IMR-90 (cell line): ENCODE results near the gene NDUFAF8. TPM values are rescaled to one million over a fixed set of nuclear protein-coding genes. Genes with fewer than 3 reads are reported as not detected.

Experiments used
- ATAC-seq: fragments of 200-7000 bp; cut with Tn5 transposase; 2 replicates; pipeline ENCODE4 v1.9.1; 2020; ENCODE audit warnings: low read depth, mild to moderate bottlenecking, moderate library complexity
- BruUV-seq: library from RNA; stranded (reverse); fragments of 400-500 nt; replicated peaks from 2 replicates; lab custom pipeline; 2021; lab: Mats Ljungman, UMichigan
- CTCF ChIA-PET: fragments of 300-600 bp; formaldehyde crosslinking; extraction: SDS; loops from one replicate; lab custom pipeline; 2021; ENCODE audit warnings: antibody characterized with exemption; lab: Yijun Ruan, JAX
- POLR2A ChIA-PET: fragments of 300-600 bp; sonication (Branson Sonifier 250); formaldehyde crosslinking; loops from one replicate; lab custom pipeline; 2022; ENCODE audit warnings: antibody characterized with exemption; ENCODE audit not compliant: unreplicated experiment; lab: Charles Lee
- DNase-seq: peaks from one replicate; pipeline ENCODE4 v3.0.0; 2013
- H2AFZ ChIP-seq: replicated peaks from 2 replicates; pipeline ENCODE3; 2013; ENCODE audit warnings: low read length, mild to moderate bottlenecking; ENCODE audit not compliant: poor library complexity
- H2AK5ac ChIP-seq: 2 replicates; pipeline ENCODE4 v1.6.1; 2013; ENCODE audit warnings: low read depth, low read length, inconsistent platforms
- H2AK9ac ChIP-seq: replicated peaks from 2 replicates; pipeline ENCODE3; 2013; ENCODE audit warnings: mild to moderate bottlenecking, low read depth, low read length, moderate library complexity; ENCODE audit not compliant: poor library complexity
- H2BK120ac ChIP-seq: 2 replicates; pipeline ENCODE4 v1.6.1; 2013; ENCODE audit warnings: low read depth, low read length, inconsistent platforms
- H2BK15ac ChIP-seq: 3 replicates; pipeline ENCODE4 v1.6.1; 2013; ENCODE audit warnings: low read depth, low read length, inconsistent platforms
- H2BK20ac ChIP-seq: 2 replicates; pipeline ENCODE4 v1.6.1; 2013; ENCODE audit warnings: low read depth, mild to moderate bottlenecking, inconsistent platforms, low read length, moderate library complexity
- H2BK5ac ChIP-seq: 2 replicates; pipeline ENCODE4 v1.6.1; 2013; ENCODE audit warnings: mild to moderate bottlenecking, low read depth, low read length, inconsistent platforms; ENCODE audit not compliant: poor library complexity, severe bottlenecking
- H3K14ac ChIP-seq: replicated peaks from 2 replicates; pipeline ENCODE4 v1.6.1; 2013; ENCODE audit warnings: low read depth, low read length, inconsistent platforms
- H3K18ac ChIP-seq: 2 replicates; pipeline ENCODE4 v1.6.1; 2013; ENCODE audit warnings: low read depth, low read length, control low read depth
- H3K23ac ChIP-seq: 2 replicates; pipeline ENCODE4 v1.6.1; 2013; ENCODE audit warnings: low read depth, low read length, inconsistent platforms
- H3K27ac ChIP-seq: 2 replicates; pipeline ENCODE4 v1.5.1; 2013; ENCODE audit warnings: mild to moderate bottlenecking, control low read depth, low read length; ENCODE audit not compliant: insufficient read depth
- H3K27me3 ChIP-seq: 2 replicates; pipeline ENCODE4 v1.6.1; 2013; ENCODE audit warnings: low read length; ENCODE audit not compliant: control insufficient read depth, insufficient read depth
- H3K36me3 ChIP-seq: 2 replicates; pipeline ENCODE4 v1.6.1; 2013; ENCODE audit warnings: low read length, mixed read lengths; ENCODE audit not compliant: control insufficient read depth, insufficient read depth
- H3K4ac ChIP-seq: 2 replicates; pipeline ENCODE4 v1.6.1; 2013; ENCODE audit warnings: low read depth, low read length, inconsistent platforms
- H3K4me1 ChIP-seq: 2 replicates; pipeline ENCODE4 v1.6.1; 2013; ENCODE audit warnings: low read length, mixed read lengths; ENCODE audit not compliant: control insufficient read depth, insufficient read depth
- H3K4me2 ChIP-seq: 2 replicates; pipeline ENCODE4 v1.6.1; 2013; ENCODE audit warnings: low read depth, mild to moderate bottlenecking, control low read depth, low read length, moderate library complexity
- H3K4me3 ChIP-seq: 2 replicates; pipeline ENCODE4 v1.5.1; 2013; ENCODE audit warnings: low read depth, mild to moderate bottlenecking, control low read depth, low read length, moderate library complexity; ENCODE audit not compliant: insufficient read depth
- H3K56ac ChIP-seq: 2 replicates; pipeline ENCODE4 v1.6.1; 2013; ENCODE audit warnings: low read length, inconsistent platforms; ENCODE audit not compliant: insufficient read depth; ENCODE audit errors: extremely low read depth
- H3K79me1 ChIP-seq, 2 experiments: 2 replicates each; pipeline ENCODE4 v1.6.1; 2013; ENCODE audit warnings: low read length in 2 of 2, inconsistent platforms in 1 of 2, low read depth in 1 of 2
- H3K9ac ChIP-seq: 2 replicates; pipeline ENCODE4 v1.6.1; 2013; ENCODE audit warnings: low read depth, low read length, control low read depth
- H3K9me1 ChIP-seq: 2 replicates; pipeline ENCODE4 v1.6.1; 2013; ENCODE audit warnings: low read length, inconsistent platforms; ENCODE audit not compliant: insufficient read depth
- H3K9me3 ChIP-seq: 2 replicates; pipeline ENCODE4 v1.6.1; 2013; ENCODE audit warnings: low read length; ENCODE audit not compliant: control insufficient read depth, insufficient read depth
- H4K20me1 ChIP-seq: 2 replicates; pipeline ENCODE4 v1.6.1; 2013; ENCODE audit warnings: low read length, inconsistent platforms; ENCODE audit not compliant: insufficient read depth
- H4K5ac ChIP-seq: 2 replicates; pipeline ENCODE4 v1.6.1; 2013; ENCODE audit warnings: mild to moderate bottlenecking, low read depth, low read length, control low read depth
- H4K8ac ChIP-seq, 2 experiments: 2 replicates each; pipeline ENCODE4 v1.6.1; 2013; ENCODE audit warnings: low read depth in 2 of 2, low read length in 2 of 2, control low read depth in 1 of 2, inconsistent platforms in 1 of 2
- H4K91ac ChIP-seq: 2 replicates; pipeline ENCODE4 v1.6.1; 2013; ENCODE audit warnings: low read depth, low read length, inconsistent platforms; ENCODE audit not compliant: insufficient read depth
- ELK1 ChIP-seq: fragments of 150-350 bp; IDR thresholded peaks from 2 replicates; pipeline ENCODE4 v1.6.1; 2016; ENCODE audit warnings: low read depth, mild to moderate bottlenecking, low read length, moderate library complexity, borderline replicate concordance
- MAZ ChIP-seq: IDR thresholded peaks from 2 replicates; pipeline ENCODE4 v1.6.1; 2012; ENCODE audit warnings: low read depth, mild to moderate bottlenecking, low read length, improper control_type of control experiment, moderate library complexity, borderline replicate concordance
- RAD21 ChIP-seq: IDR thresholded peaks from 2 replicates; pipeline ENCODE4 v1.6.1; 2012; ENCODE audit warnings: low read length, improper control_type of control experiment
- SMC3 ChIP-seq: fragments of 150-350 bp; IDR thresholded peaks from 2 replicates; pipeline ENCODE4 v1.6.1; 2016; ENCODE audit warnings: low read depth, mild to moderate bottlenecking, antibody characterized with exemption, low read length, moderate library complexity
- WGBS, 2 experiments: methylation state at CpG; one replicate each; pipeline versions ENCODE4 v1.1.5 to v1.1.7; 2013; ENCODE audit warnings: missing lambda C conversion rate in 2 of 2; ENCODE audit not compliant: insufficient read length in 1 of 2; ENCODE audit errors: extremely low coverage in 2 of 2; 5-methylcytosine and 5-hydroxymethylcytosine counted together
- dilution Hi-C: fragments of 300-500 bp; cut with HindIII; formaldehyde crosslinking; loops from one replicate; pipeline ENCODE4 v1.14.3; 2018; ENCODE audit warnings: low sequenced_read_pairs; ENCODE audit not compliant: unreplicated experiment
- in situ Hi-C: fragments of 300-500 bp; cut with MboI; formaldehyde crosslinking; loops from 3 replicates; pipeline ENCODE4 v1.14.3; 2019; ENCODE audit warnings: low sequenced_read_pairs, inconsistent platforms, mixed read lengths
- intact Hi-C: fragments of 100-400 bp; cut with micrococcal nuclease; formaldehyde crosslinking; loops from 2 replicates; pipeline ENCODE4 v1.10.0; 2022
- polyA plus RNA-seq, 3 experiments: library from polyadenylated mRNA; depleted of rRNA; stranded (reverse); fragments of >200 nt; gene quantifications; 2 replicates each; pipeline ENCODE4 v1.2.3, GENCODE V29; 2012; ENCODE audit warnings: low replicate concordance in 1 of 3
- total RNA-seq: library from RNA; depleted of rRNA; stranded (reverse); fragments of >200 nt; gene quantifications from 2 replicates; pipeline ENCODE4 v1.2.3, GENCODE V29; 2012

The NDUFAF8 gene
- total and polyA plus RNA-seq, 2 of the 4 experiments (the other 2 are of a cell fraction), result 11.1 to 65.0 TPM

DNA sequence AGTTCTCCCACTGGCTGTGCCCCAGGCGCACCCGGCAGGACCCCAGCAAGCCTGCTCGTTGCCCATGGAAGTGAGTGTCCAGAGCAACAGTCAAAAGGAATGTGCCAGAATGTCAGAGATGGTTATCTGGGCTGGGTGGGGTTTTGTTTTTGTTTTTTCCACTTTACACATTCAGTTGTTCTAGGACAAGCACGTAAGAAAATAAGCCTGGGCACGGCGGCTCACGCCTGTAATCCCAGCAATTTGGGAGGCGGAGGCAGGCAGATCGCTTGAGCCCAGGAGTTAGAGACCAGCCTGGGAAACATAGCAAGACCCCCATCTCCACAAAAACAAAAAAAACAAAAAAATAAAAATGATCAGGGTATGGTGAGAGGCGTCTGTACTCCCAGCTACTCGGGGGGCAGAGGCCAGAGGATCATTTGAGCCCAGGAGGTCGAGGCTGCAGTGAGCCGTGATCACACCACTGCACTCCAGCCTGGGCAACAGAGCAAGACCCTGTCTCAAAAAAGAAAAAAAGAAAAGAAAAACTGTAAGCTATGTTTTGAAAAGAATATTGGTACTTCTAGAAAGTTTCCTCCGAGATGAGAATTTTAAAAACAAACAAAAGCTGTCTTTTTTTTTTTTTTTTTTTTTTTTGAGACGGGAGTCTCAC lies 8.3 kb downstream of the NDUFAF8 start:
- H3K9me3 ChIP-seq, result no peaks in the 10 kb centered on the region
- TF ChIP-seq SMC3 (no peak), RAD21 (no peak), MAZ (no peak), ELK1 (no peak)
- WGBS, 2 experiments, result 100% methylated on average over 2 of the region's 15 CpGs; no CpG with 5 or more reads in 1 of the 2 experiments
- intact Hi-C loops (no loop called here), in situ Hi-C loops (no loop called here), dilution Hi-C loops (no loop called here)
- POLR2A ChIA-PET, result no interaction called here
- no peak overlapping the region for H3K14ac ChIP-seq
- H2BK15ac ChIP-seq, result no peak overlapping the region
- no peak overlapping the region for H3K9ac ChIP-seq
- no peak overlapping the region for H2BK20ac ChIP-seq
- no peak overlapping the region for H4K5ac ChIP-seq
- no peak overlapping the region for H3K27ac ChIP-seq
- H3K4me2 ChIP-seq, result no peak overlapping the region
- H3K23ac ChIP-seq, result no peak overlapping the region
- H2BK120ac ChIP-seq, result no peak overlapping the region
- H2BK5ac ChIP-seq, result no peak overlapping the region
- no peak overlapping the region for H4K8ac ChIP-seq
- no peaks in the 10 kb centered on the region for H3K27me3 ChIP-seq
- DNase-seq, result no peak
- no TSS peak for BruUV-seq
- no peak overlapping the region for H3K18ac ChIP-seq
- no peak overlapping the region for H3K56ac ChIP-seq
- ATAC-seq, result no peak
- H2AK5ac ChIP-seq, result no peak overlapping the region
- H3K4me1 ChIP-seq, result peaks cover 7% of the 10 kb centered on the region
- H4K20me1 ChIP-seq, result peaks cover 16% of the 10 kb centered on the region
- peaks cover 0 to 22% of the 10 kb centered on the region in 2 experiments; a peak in 2 of 4 replicates for H3K79me1 ChIP-seq
- no peak overlapping the region for H2AFZ ChIP-seq
- no peak overlapping the region for H3K4ac ChIP-seq
- no peak overlapping the region for H4K91ac ChIP-seq
- H3K4me3 ChIP-seq, result no peak overlapping the region
- H3K36me3 ChIP-seq, result peaks cover 30% of the 10 kb centered on the region
- H2AK9ac ChIP-seq, result no peak overlapping the region
- CTCF ChIA-PET, result no interaction called here
- H3K9me1 ChIP-seq, result 0 out of 2 replicates have a peak, but pooled peaks cover 3% of the 10 kb centered on the region
